OCI-M1 (cell line): Measurements from ENCODE around the gene WDR77.

ENCODE experiments used
- DNase-seq: peaks from one replicate; lab custom pipeline; 2025; lab: John Stamatoyannopoulos, UW

WDR77 gene

GRCh38 chr1:111448918-111449702 lies at the start of gene WDR77, which contains the start of gene ATP5PB:
TSS of gene WDR77 (minus strand) at chr1:111449256. CDS start at chr1:111449169, 87 bp downstream.
TSS of gene ATP5PB (plus strand) at chr1:111449464. CDS start at chr1:111449542, 78 bp downstream.
- DNase-seq = peak; percentile 99

GRCh38 chr1:111497592-111497991 lies 48.5 kb upstream of the WDR77 start:
- DNase-seq = no peak

GRCh38 chr1:111496398-111496797 lies 47.3 kb upstream of the WDR77 start:
- no peak for DNase-seq

GRCh38 chr1:111491070-111491469 lies 42.0 kb upstream of the WDR77 start:
- DNase-seq = no peak

GRCh38 chr1:111490220-111490619 lies 41.2 kb upstream of the WDR77 start:
- no peak for DNase-seq

- peak; percentile 32 for DNase-seq
Observed at GRCh38 chr1:111489604-111490003, 40.5 kb upstream of the WDR77 start.

GRCh38 chr1:111488669-111489068 lies 39.6 kb upstream of the WDR77 start:
- no peak for DNase-seq

GRCh38 chr1:111487133-111487532 lies 38.1 kb upstream of the WDR77 start:
- DNase-seq = no peak

GRCh38 chr1:111486431-111486830 lies 37.4 kb upstream of the WDR77 start:
- no peak for DNase-seq

GRCh38 chr1:111484391-111485026 lies 35.5 kb upstream of the WDR77 start:
- DNase-seq = no peak

- no peak for DNase-seq
Observed at GRCh38 chr1:111483876-111484275, 34.8 kb upstream of the WDR77 start.

- no peak for DNase-seq
Observed at GRCh38 chr1:111483166-111483565, 34.1 kb upstream of the WDR77 start.

- peak; percentile 88 for DNase-seq
Observed at GRCh38 chr1:111481387-111482221, 32.5 kb upstream of the WDR77 start.

- DNase-seq = no peak
Observed at GRCh38 chr1:111480674-111481073, 31.6 kb upstream of the WDR77 start.

GRCh38 chr1:111476761-111477309 lies 27.8 kb upstream of the WDR77 start:
- peak; percentile 71 for DNase-seq

- DNase-seq = no peak
Observed at GRCh38 chr1:111476214-111476613, 27.2 kb upstream of the WDR77 start.

GRCh38 chr1:111475701-111476100 lies 26.6 kb upstream of the WDR77 start:
- no peak for DNase-seq

- DNase-seq = no peak
Observed at GRCh38 chr1:111474521-111474920, 25.5 kb upstream of the WDR77 start.

- DNase-seq = no peak
Observed at GRCh38 chr1:111474106-111474505, 25.1 kb upstream of the WDR77 start.

- no peak for DNase-seq
Observed at GRCh38 chr1:111471538-111471937, 22.5 kb upstream of the WDR77 start.

GRCh38 chr1:111471012-111471411 lies 22.0 kb upstream of the WDR77 start:
- DNase-seq = peak; percentile 81

- no peak for DNase-seq
Observed at GRCh38 chr1:111470596-111470995, 21.5 kb upstream of the WDR77 start.
